ENCODE results near the gene HEATR5A.

GRCh38 chr14:31339743-31340142 is 80.6 kb downstream of the HEATR5A start:
- no peak for TF ChIP-seq POLR2A (IDR thresholded peaks at IDR 0.05; ENCODE audit: low read depth, low read length)
- TF ChIP-seq JUND (IDR thresholded peaks at IDR 0.05; ENCODE audit: low read depth, low read length) = no peak
- no peak for TF ChIP-seq REST (IDR thresholded peaks at IDR 0.05; ENCODE audit: low read depth, low read length)
- no peak for TF ChIP-seq PAX5 (IDR thresholded peaks at IDR 0.05; ENCODE audit: borderline replicate concordance, low read depth, low read length)
- TF ChIP-seq CTCF (IDR thresholded peaks at IDR 0.05 in 2 of 3, conservative IDR thresholded peaks at IDR 0.05 in 1 of 3; ENCODE audit: control insufficient read depth in 2 of 3, extremely low read depth in 1 of 3, insufficient read depth in 1 of 3, low read depth in 3 of 3, low read length in 3 of 3) = no peak
- no peak for TF ChIP-seq RFX5 (IDR thresholded peaks at IDR 0.05; ENCODE audit: low read depth, low read length)
- no peak for TF ChIP-seq ZBED1 (IDR thresholded peaks at IDR 0.05; ENCODE audit: borderline replicate concordance)
